HG02885 (cell line): Measurements from ENCODE around the gene PNISR.

ENCODE experiments used
- ATAC-seq: cut with Tn5 transposase; IDR thresholded peaks from one replicate; pipeline ENCODE4 v1.9.1; 2021; ENCODE audit warnings: mild to moderate bottlenecking; ENCODE audit not compliant: unreplicated experiment, poor library complexity

The PNISR gene

DNA sequence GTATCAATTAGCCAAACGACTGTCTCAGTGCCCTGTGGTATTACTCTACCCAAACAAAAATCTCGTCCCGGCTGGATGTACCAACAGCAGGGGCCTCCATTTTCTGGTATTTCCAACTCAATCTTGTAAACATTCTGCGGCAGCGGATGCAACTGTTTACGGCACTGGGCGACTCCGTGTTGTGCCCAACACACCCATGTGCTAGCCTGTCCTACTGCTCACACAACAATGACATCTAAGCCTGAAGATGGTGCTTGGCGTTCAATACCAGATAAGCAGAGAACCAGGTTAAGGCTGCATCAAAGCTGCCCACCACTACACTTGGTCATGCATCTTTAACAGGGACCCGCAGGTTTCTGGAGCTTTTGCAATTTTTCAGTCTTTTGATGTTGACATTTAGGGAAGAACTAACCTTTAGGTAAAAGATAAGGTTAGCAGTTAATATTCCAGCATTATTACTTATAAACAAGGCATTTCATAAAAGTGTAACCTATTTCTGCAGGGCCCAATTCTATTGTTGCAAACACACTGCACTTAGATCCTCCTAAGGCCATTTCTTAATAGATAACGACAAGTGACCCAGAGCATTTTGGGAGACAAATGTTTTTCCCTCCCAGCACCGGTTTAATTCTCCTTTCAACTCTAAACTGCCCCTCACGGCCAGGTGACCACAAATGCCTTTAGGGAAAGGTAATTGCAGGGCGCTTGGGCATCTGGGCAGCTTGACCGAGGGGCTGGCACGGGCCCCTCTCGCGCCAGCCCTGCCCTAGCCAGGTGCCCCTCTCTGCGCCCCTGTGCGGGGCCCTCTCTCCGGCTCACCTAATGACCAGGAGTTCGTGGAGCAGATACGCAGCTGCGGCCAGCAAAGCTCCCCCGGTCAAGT lies 76.6 kb downstream of the PNISR start:
- no peak for ATAC-seq
